Prostate gland (tissue), 2 donors: Measurements from ENCODE around the gene NT5DC4. TPM values are rescaled to one million over a fixed set of nuclear protein-coding genes. Genes with fewer than 3 reads are reported as not detected.

Experiments used
- DNase-seq: peaks from one replicate; pipeline ENCODE4 v3.0.0-alpha.2; 2019; ENCODE audit warnings: low spot score
- H3K27ac ChIP-seq, 2 donors: fragments of 200-600 bp; sonication (generic); 2 replicates each; pipeline ENCODE4 v1.5.1; 2017 to 2019
- H3K27me3 ChIP-seq: fragments of 200-600 bp; sonication (generic); replicated peaks from 2 replicates; pipeline ENCODE4 v1.5.1; 2019; ENCODE audit not compliant: insufficient read depth
- H3K36me3 ChIP-seq, 2 donors: fragments of 200-600 bp; sonication (generic); 1 replicate in 1 of 2; 2 replicates in 1 of 2; pipeline versions ENCODE4 v1.5.1 to v1.8.1; 2017 to 2019
- H3K4me1 ChIP-seq: fragments of 200-600 bp; sonication (generic); replicated peaks from 2 replicates; pipeline ENCODE4 v1.5.1; 2019
- H3K4me3 ChIP-seq, 2 donors: fragments of 200-600 bp; sonication (generic); 2 replicates each; pipeline ENCODE4 v1.5.1; 2017 to 2019
- H3K9me3 ChIP-seq: fragments of 200-600 bp; sonication (generic); 2 replicates; pipeline ENCODE4 v1.5.1; 2017
- POLR2A ChIP-seq: fragments of 450-650 bp; IDR thresholded peaks from one replicate; pipeline ENCODE4 v1.6.1; 2016; ENCODE audit warnings: antibody characterized with exemption, mild to moderate bottlenecking
- POLR2AphosphoS5 ChIP-seq: sonication (generic); formaldehyde crosslinking; IDR thresholded peaks from one replicate; pipeline ENCODE4 v1.6.1; 2017; ENCODE audit warnings: antibody characterized with exemption
- whole genome bisulfite sequencing: methylation state at CpG from one replicate; pipeline ENCODE4 v1.1.5; 2018; 5-methylcytosine and 5-hydroxymethylcytosine counted together
- intact Hi-C: fragments of 100-400 bp; cut with DNase I; formaldehyde crosslinking; loops from one replicate; pipeline ENCODE4 v1.14.2; 2022
- total RNA-seq, 2 donors: library from RNA; depleted of rRNA; stranded (reverse); fragments of >200 nt; gene quantifications; one replicate each; pipeline ENCODE4 v1.1.0, GENCODE V29; 2016
- TF ChIP-seq, protein P1 (sequence below), 4 experiments: fragments of 200-600 bp in 2 of 4; fragments of 450-650 bp in 2 of 4; sonication (generic) in 2 of 4; IDR thresholded peaks; 1 replicate in 3 of 4; 2 replicates in 1 of 4; pipeline ENCODE4 v1.5.1; 2016 to 2019; ENCODE audit warnings: antibody characterized with exemption in 4 of 4, mild to moderate bottlenecking in 2 of 4, moderate library complexity in 2 of 4

NT5DC4 gene
- total RNA-seq, 2 donors from 2014 or later, result 0.23 TPM; not detected in 1

DNA sequence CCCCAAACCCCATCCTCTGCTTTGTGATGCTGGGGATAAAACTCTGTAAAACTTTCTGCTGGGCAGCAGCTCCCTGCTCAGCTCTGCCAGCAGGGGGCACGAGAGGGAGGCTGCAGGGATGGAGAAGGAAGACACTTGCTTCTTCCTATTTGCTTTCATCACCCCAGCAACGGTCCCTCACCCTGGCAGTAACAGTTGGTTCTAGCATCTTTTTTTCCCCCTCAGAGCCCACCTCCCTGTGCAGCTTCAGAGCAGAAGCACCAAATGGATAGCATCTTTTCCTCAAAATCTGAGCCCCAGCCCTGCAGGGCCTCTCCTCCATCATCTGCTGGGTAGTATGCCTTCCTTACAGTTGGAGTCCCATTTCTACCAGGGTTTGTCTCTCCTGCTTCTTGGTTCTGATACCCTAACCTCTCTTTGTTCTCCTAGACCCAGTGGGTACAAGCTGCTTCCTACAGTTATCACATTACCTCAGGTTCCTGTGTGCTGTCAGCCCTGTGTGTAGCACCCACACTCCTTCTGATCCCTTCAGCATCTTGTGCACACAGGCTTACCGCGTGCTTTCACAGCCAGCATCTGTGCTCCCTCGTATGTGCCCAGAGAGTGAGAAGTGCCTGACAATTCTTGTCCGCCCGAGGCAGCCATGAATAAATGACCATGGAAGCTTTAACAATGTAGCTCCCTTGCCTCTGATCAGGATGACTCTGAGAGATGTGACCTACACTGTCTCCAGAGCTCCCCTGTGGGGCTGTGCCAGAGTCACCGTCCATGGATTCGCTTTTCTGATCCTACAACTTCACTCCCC is 29.1 kb downstream of the NT5DC4 start:
- Histone ChIP-seq H3K4me1 (no peaks in the 10 kb centered on the region), H3K4me3 (no peak overlapping the region), H3K27ac (no peak overlapping the region), H3K36me3 (no peaks in the 10 kb centered on the region), H3K27me3 (no peaks in the 10 kb centered on the region), H3K9me3 (no peaks in the 10 kb centered on the region)
- intact Hi-C loops, result loop anchor here (10.0 kb wide), 1 partner anchor 205 kb away; no protein-coding TSS in a partner anchor
- TF ChIP-seq POLR2AphosphoS5, result no peak
- TF ChIP-seq, protein P1, sequence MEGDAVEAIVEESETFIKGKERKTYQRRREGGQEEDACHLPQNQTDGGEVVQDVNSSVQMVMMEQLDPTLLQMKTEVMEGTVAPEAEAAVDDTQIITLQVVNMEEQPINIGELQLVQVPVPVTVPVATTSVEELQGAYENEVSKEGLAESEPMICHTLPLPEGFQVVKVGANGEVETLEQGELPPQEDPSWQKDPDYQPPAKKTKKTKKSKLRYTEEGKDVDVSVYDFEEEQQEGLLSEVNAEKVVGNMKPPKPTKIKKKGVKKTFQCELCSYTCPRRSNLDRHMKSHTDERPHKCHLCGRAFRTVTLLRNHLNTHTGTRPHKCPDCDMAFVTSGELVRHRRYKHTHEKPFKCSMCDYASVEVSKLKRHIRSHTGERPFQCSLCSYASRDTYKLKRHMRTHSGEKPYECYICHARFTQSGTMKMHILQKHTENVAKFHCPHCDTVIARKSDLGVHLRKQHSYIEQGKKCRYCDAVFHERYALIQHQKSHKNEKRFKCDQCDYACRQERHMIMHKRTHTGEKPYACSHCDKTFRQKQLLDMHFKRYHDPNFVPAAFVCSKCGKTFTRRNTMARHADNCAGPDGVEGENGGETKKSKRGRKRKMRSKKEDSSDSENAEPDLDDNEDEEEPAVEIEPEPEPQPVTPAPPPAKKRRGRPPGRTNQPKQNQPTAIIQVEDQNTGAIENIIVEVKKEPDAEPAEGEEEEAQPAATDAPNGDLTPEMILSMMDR (IDR thresholded peaks at IDR 0.05), result peak; percentile 57 to 80 (median 72)
- peak; percentile 52 for DNase-seq
- WGBS, result 47% methylated on average over 9 of the region's 9 CpGs

DNA sequence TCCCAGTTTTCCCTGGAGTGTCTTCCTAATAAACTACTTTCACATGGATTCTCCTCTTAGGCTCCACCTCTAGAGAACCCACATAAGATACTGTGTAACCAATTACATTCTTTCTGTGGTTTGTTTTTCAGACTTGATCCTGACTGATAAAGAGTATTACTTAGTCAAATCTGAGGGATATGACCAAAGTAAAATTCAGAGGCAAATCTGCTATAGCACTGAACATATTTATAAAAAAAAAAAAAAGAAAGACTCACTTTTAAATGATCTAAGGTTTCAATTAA is 29.7 kb downstream of the NT5DC4 start:
- no peak for DNase-seq
- Histone ChIP-seq H3K27me3 (no peaks in the 10 kb centered on the region), H3K4me3 (no peak overlapping the region), H3K36me3 (no peaks in the 10 kb centered on the region), H3K4me1 (no peaks in the 10 kb centered on the region), H3K27ac (no peak overlapping the region), H3K9me3 (no peaks in the 10 kb centered on the region)
- intact Hi-C loops, result loop anchor here (10.0 kb wide), 1 partner anchor 204 kb away; no protein-coding TSS in a partner anchor
- TF ChIP-seq, protein P1 (IDR thresholded peaks at IDR 0.05), result no peak
- no peak for TF ChIP-seq POLR2AphosphoS5
- no peak for TF ChIP-seq POLR2A

DNA sequence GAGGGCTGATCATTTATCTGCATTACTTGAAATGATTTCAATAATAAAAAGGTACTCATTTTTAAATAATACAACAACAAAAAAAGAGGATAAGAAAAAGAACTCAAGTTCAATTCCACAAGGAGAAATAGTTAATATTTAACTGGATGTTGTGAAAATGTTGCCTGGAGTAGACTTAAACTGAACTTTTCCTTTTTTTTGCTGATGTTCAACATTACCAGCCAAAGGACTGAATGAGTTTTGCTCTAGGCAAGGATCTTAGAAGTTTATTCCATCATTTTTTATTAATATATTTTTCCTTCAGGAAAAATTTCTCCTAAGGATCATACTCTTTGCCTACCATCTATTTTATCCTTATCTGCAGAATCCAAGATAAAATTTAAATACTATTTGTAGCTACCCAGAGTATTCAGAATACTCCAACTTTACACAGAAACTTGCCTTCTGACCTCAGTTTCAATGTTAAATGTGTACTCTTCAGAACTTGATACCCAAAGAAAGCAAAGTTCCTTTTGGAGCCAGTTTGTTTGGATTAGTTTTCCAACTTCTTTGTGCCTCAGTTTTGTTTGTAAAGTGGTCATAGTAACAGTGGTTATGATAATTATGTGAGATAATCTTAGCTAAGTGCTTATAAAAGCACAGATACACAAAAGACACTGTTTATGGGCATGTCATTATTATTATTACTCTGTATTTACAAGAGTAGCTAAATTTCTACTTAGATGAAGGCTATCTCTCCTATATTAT is 30.8 kb downstream of the NT5DC4 start:
- Histone ChIP-seq H3K27me3 (no peaks in the 10 kb centered on the region), H3K9me3 (no peaks in the 10 kb centered on the region), H3K27ac (no peak overlapping the region), H3K4me1 (no peaks in the 10 kb centered on the region), H3K36me3 (no peaks in the 10 kb centered on the region), H3K4me3 (no peak overlapping the region)
- TF ChIP-seq POLR2A (no peak), POLR2AphosphoS5 (no peak)
- TF ChIP-seq, protein P1 (IDR thresholded peaks at IDR 0.05), result no peak
- DNase-seq, result no peak
- intact Hi-C loops, result loop anchor here (10.0 kb wide), 1 partner anchor 203 kb away; no protein-coding TSS in a partner anchor

DNA sequence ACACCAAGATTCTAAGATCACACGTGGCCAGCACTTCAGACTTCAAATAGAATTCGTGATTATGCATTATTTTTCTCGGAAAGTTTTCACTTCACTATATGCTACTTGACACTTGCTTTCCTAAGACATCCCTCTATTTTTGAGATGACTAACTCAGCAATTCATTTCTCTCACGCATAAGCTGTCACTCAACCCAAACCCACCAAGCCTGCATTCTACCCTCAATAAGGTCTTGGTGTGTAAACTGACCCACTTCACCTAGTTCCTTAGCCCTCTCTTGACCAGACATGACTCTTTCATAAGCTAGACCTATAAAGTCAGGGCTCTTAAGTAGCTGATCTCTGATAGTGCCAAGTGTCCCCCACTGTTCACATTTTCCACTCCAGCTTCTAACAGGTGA is 31.8 kb downstream of the NT5DC4 start:
- Histone ChIP-seq H3K36me3 (no peaks in the 10 kb centered on the region), H3K27me3 (no peaks in the 10 kb centered on the region), H3K9me3 (no peaks in the 10 kb centered on the region), H3K27ac (no peak overlapping the region), H3K4me1 (no peaks in the 10 kb centered on the region), H3K4me3 (no peak overlapping the region)
- TF ChIP-seq POLR2A, result no peak
- TF ChIP-seq POLR2AphosphoS5, result no peak
- TF ChIP-seq, protein P1 (IDR thresholded peaks at IDR 0.05), result no peak
- no peak for DNase-seq
- 75% methylated on average over 4 of the region's 4 CpGs for WGBS
- intact Hi-C loops, result loop anchor here (10.0 kb wide), 1 partner anchor 202 kb away; no protein-coding TSS in a partner anchor
